Adrenal gland (tissue), 12 donors: ENCODE results near the gene AHNAK2. TPM values are rescaled to one million over a fixed set of nuclear protein-coding genes. Genes with fewer than 3 reads are reported as not detected.

Source experiments
- DNase-seq, 7 donors: peaks; one replicate each; pipeline ENCODE4 v3.0.0-alpha.2; 2019 to 2020
- H3K27ac ChIP-seq, 5 donors: fragments of 200-600 bp; sonication (generic) in 4 of 5; 1 replicate in 3 of 5; 2 replicates in 2 of 5; pipeline versions ENCODE4 v1.5.1 to v1.8.0; 2016 to 2020; ENCODE audit warnings: mild to moderate bottlenecking in 1 of 5
- H3K27me3 ChIP-seq: fragments of 200-600 bp; 2 replicates; pipeline ENCODE4 v1.8.0; 2021
- H3K36me3 ChIP-seq, 2 donors: fragments of 200-600 bp; replicated peaks in 1 of 2; 1 replicate in 1 of 2; 2 replicates in 1 of 2; pipeline versions ENCODE4 v1.5.1 to v1.8.0; 2018 to 2022
- H3K4me1 ChIP-seq, 2 donors: fragments of 200-600 bp; replicated peaks in 1 of 2; 1 replicate in 1 of 2; 2 replicates in 1 of 2; pipeline versions ENCODE4 v1.5.1 to v1.8.0; 2018 to 2021
- H3K4me3 ChIP-seq, 4 donors: fragments of 200-600 bp; sonication (generic) in 3 of 4; one replicate each; pipeline ENCODE4 v1.5.1; 2016 to 2018
- H3K9me3 ChIP-seq, 3 donors: fragments of 200-600 bp; sonication (generic) in 1 of 3; replicated peaks in 1 of 3; 1 replicate in 2 of 3; 2 replicates in 1 of 3; pipeline versions ENCODE4 v1.5.1 to v1.8.0; 2016 to 2021
- CTCF ChIP-seq, 6 experiments: fragments of 450-650 bp in 4 of 6; fragments of 200-600 bp in 2 of 6; sonication (generic) in 1 of 6; IDR thresholded peaks; 1 replicate in 5 of 6; 2 replicates in 1 of 6; pipeline versions ENCODE4 v1.5.1 to v1.8.0; 2016 to 2021; ENCODE audit warnings: antibody characterized with exemption in 6 of 6, mild to moderate bottlenecking in 2 of 6, moderate library complexity in 1 of 6
- POLR2A ChIP-seq, 2 donors: fragments of 450-650 bp; IDR thresholded peaks; one replicate each; pipeline ENCODE4 v1.6.1; 2017; ENCODE audit warnings: antibody characterized with exemption in 2 of 2, mild to moderate bottlenecking in 2 of 2, moderate library complexity in 1 of 2
- WGBS, 4 donors: extraction: QIAGEN DNeasy Blood & Tissue Kit in 2 of 4; methylation state at CpG; one replicate each; pipeline versions ENCODE4 v1.1.5 to v1.1.7; 2013 to 2017; 5-methylcytosine and 5-hydroxymethylcytosine counted together
- intact Hi-C, 2 donors: fragments of 100-400 bp; cut with DNase I; formaldehyde crosslinking; loops; one replicate each; pipeline versions ENCODE4 v1.14.1 to v1.15.0; 2022 to 2023
- polyA plus RNA-seq, 3 donors: library from polyadenylated mRNA; stranded (reverse); fragments of 200-250 nt in 2 of 3; fragments of 350-450 nt in 1 of 3; fragmentation: Illumina TruSeq in 1 of 3; extraction: RNeasy Lipid Tissue Mini Kit (QIAGEN cat#74804) in 1 of 3; gene quantifications; one replicate each; pipeline ENCODE4 v1.2.3, GENCODE V29; 2013 to 2014
- total RNA-seq, 9 donors: library from RNA; depleted of rRNA in 4 of 9; stranded (reverse); fragments of >200 nt in 4 of 9; fragments of 120-200 nt in 1 of 9; fragmentation: NEBNext Ultra II Directional in 1 of 9; extraction: Animal tissue kit (Norgen Biotek cat#: 25700) in 1 of 9; gene quantifications; one replicate each; pipeline versions ENCODE4 v1.1.0 to v1.2.4, GENCODE V29; 2013 to 2023
- donor health status: healthy with polysubstance abuse.
- donor health status: Bipolar disorder and iron deficiency.
- donor health status: DM: yes; HTN: yes; CAD: no.
- donor health status: DM: no; HTN: no; CAD: no.
- donor health status: DM: no; HTN: no; CAD: no.
- donor health status: DM: yes; HTN: yes; CAD: no.

AHNAK2 gene
- total and polyA plus RNA-seq, 12 donors, result 0.67 to 16.0 (median 4.1) TPM

DNA sequence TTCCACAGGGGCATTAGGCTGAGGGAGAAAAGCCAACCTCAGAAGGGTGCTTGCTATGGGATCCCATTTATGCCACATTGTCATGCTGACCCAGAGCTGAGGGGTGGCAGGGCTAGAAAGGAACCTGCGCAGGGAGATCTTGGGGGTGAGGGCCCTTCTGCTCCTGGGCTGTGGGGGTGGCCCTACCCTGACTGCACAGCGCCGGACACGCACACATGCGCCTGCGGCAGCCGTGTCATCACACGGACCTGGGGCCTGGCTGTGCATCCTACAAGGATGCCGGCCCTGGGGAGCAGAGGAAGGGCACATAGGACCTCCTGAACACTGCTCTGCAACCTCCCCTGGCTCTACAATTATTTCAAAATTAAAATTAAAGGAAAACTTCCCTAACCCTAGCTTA is 35.9 kb upstream of the AHNAK2 start:
- no peak for TF ChIP-seq POLR2A (IDR thresholded peaks at IDR 0.05)
- no peak for TF ChIP-seq CTCF (IDR thresholded peaks at IDR 0.05)
- DNase-seq, result no peak

DNA sequence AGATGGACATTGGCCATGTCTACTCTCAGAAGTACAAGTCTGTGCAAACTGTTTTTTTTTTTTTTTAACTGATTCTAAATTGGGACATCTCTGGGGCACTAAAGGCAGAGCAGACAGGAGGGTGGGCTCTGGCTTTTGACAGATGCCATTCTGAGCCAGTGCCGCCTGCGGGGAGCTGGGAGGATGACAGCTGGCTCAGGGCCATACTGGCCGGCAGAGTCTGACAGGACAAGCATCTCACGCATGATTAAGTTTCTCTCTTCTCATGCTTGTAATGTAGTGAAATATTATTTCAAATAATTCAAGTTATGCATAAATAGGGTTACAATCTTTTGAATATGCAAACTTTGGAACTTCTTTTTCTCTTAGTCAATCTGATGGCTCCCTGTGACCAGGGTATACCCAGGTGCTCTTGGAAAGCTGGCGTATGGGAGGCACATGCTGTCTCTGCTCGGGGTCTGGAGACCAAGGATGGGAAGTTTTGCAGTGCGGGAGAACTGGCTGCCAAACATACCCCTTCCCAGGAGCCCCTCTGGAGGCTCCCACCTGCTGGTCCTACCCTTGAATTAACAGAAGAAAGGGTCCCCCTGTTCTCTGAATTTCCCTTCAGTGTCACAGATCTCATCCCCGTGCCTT is 35.1 kb upstream of the AHNAK2 start:
- H3K27ac ChIP-seq, result no peak overlapping the region
- no peaks in the 10 kb centered on the region for H3K9me3 ChIP-seq
- peaks cover 0 to 4% of the 10 kb centered on the region in 2 donors for H3K4me1 ChIP-seq
- no peak for TF ChIP-seq POLR2A (IDR thresholded peaks at IDR 0.05)
- no peak for TF ChIP-seq CTCF (IDR thresholded peaks at IDR 0.05)
- intact Hi-C loops, result no loop called here
- no peaks in the 10 kb centered on the region for H3K27me3 ChIP-seq
- H3K4me3 ChIP-seq, result no peak overlapping the region
- 46 to 56% (median 49%) methylated on average over 8 of the region's 8 CpGs for WGBS, 4 donors
- DNase-seq, result peak in 2 of 7 donors; percentile 25 to 39
- peaks cover 0 to 21% of the 10 kb centered on the region in 2 donors for H3K36me3 ChIP-seq

More for the DNA sequence above, 35.9 kb upstream of the AHNAK2 start:
- H3K27ac ChIP-seq, result no peak overlapping the region
- peaks cover 0 to 5% of the 10 kb centered on the region in 2 donors for H3K4me1 ChIP-seq
- H3K9me3 ChIP-seq, result no peaks in the 10 kb centered on the region
- H3K36me3 ChIP-seq, result peaks cover 0 to 21% of the 10 kb centered on the region in 2 donors
- intact Hi-C loops, result no loop called here
- no peaks in the 10 kb centered on the region for H3K27me3 ChIP-seq
- WGBS, 4 donors, result 83 to 90% (median 89%) methylated on average over 2 to 9 of the region's 9 CpGs
- H3K4me3 ChIP-seq, result no peak overlapping the region

DNA sequence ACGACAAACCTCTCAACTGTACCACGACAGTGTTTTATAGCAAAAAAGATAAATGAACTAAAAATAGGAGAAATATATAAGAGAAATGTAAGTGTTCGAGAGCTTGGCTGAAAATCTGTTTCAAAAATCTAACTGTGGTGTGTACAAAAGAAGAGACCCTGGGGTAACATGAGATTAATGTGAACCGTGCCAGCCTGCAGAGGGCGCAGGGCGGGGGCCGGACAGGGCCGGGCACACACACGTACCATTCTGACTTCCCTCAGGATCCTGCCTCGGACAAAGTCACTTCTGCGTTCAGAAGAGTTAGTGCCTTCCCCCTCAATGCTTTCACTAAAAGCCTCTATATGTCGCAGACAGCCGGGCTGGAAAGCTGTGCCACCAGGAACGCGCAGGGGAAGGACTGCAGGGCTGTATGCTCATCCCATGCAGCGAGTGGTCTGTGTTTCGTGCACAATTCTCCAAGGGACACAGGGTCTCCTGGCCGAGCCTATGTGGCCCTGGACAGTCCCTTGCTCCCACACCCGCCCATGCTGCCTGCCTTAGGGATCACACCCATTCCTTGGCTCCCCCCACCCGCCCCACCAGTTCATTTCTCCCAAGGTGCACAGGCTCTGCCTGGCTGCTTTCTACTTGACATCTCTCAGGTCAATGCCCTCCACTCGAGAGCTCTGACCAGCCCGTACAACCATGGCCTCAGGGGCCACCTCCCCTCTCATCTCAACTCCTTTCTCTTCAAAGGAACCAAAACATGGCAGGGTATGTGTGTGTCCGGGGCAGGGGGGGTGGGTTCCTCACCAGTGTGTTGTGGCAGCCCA is 34.2 kb upstream of the AHNAK2 start:
- Histone ChIP-seq H3K4me1 (peaks cover 0 to 4% of the 10 kb centered on the region in 2 donors), H3K27me3 (no peaks in the 10 kb centered on the region), H3K4me3 (no peak overlapping the region), H3K27ac (no peak overlapping the region), H3K9me3 (no peaks in the 10 kb centered on the region), H3K36me3 (peaks cover 0 to 21% of the 10 kb centered on the region in 2 donors)
- 68 to 81% (median 78%) methylated on average over 22 to 23 of the region's 23 CpGs for WGBS, 4 donors
- intact Hi-C loops, result no loop called here
- peak in 3 of 6 experiments; percentile 20 to 38 (median 25) for TF ChIP-seq CTCF (IDR thresholded peaks at IDR 0.05)
- TF ChIP-seq POLR2A (IDR thresholded peaks at IDR 0.05), result no peak
- DNase-seq, result peak in 3 of 7 donors; percentile 27 to 42 (median 32)

DNA sequence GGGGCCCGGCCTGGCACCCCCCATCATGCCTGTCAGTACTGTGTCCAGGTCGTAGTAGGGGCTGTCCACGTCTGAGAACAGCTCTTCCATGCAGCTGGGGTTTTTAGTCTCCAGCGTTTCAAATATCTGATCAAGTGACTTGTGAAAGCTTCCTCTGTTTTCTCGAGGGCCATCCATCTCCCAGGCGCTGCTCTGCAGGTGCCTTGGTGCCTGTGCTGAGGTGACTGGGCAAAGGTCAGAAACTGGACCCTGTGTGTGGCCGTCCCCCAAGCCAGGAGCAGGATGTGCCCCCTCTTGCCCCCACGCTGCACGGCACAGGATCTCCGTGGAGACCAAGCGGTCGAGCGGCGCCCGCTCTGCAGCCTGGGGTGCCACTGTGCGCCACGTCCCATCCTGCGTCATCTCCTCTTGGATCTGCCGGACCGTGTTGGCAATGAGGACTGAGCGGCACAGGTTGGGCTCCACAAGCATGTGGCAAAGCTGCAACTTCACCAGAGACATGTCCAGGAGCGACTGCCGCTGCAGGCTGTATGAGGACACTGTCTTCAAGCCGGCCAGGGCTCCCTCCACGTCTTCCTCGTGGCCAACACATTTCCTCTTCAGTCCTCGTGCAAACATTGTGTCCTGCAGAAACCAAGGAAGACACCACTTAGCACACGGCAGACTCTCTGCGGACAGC is 33.3 kb upstream of the AHNAK2 start:
- intact Hi-C loops, result no loop called here
- TF ChIP-seq POLR2A (IDR thresholded peaks at IDR 0.05), result no peak
- no peak for TF ChIP-seq CTCF (IDR thresholded peaks at IDR 0.05)

More for the DNA sequence above, 33.3 kb upstream of the AHNAK2 start:
- 78 to 91% (median 89%) methylated on average over 13 to 29 of the region's 29 CpGs for WGBS, 4 donors
- no peaks in the 10 kb centered on the region for H3K27me3 ChIP-seq
- H3K27ac ChIP-seq, result no peak overlapping the region
- no peak for DNase-seq
- peaks cover 0 to 21% of the 10 kb centered on the region in 2 donors for H3K36me3 ChIP-seq
- H3K4me3 ChIP-seq, result no peak overlapping the region
- no peaks in the 10 kb centered on the region for H3K9me3 ChIP-seq
- peaks cover 0 to 4% of the 10 kb centered on the region in 2 donors for H3K4me1 ChIP-seq
